Smooth muscle cell (in vitro differentiated cells): Measurements from ENCODE around the gene DEGS2. TPM values are rescaled to one million over a fixed set of nuclear protein-coding genes. Genes with fewer than 3 reads are reported as not detected.

ENCODE experiments used
- DNase-seq: peaks from one replicate; lab custom pipeline; 2025; ENCODE audit not compliant: unreplicated experiment; lab: John Stamatoyannopoulos, UW
- H2AFZ ChIP-seq: fragments of 200-600 bp; sonication (generic); 2 replicates; pipeline ENCODE4 v1.6.0; 2016; ENCODE audit warnings: antibody characterized with exemption, low read depth, mild to moderate bottlenecking
- H3F3A ChIP-seq: fragments of 200-600 bp; sonication (generic); 2 replicates; pipeline ENCODE4 v1.6.0; 2017; ENCODE audit warnings: antibody characterized with exemption, low read depth
- H3K27ac ChIP-seq: fragments of 200-600 bp; sonication (generic); 2 replicates; pipeline ENCODE4 v1.5.1; 2016; ENCODE audit warnings: low read depth, mild to moderate bottlenecking
- H3K27me3 ChIP-seq: fragments of 200-600 bp; sonication (generic); 2 replicates; pipeline ENCODE4 v1.6.1; 2016; ENCODE audit warnings: low read depth, mild to moderate bottlenecking
- H3K36me3 ChIP-seq: fragments of 200-600 bp; sonication (generic); 2 replicates; pipeline ENCODE4 v1.5.1; 2016; ENCODE audit warnings: low read depth
- H3K4me1 ChIP-seq: fragments of 200-600 bp; sonication (generic); 2 replicates; pipeline ENCODE4 v1.5.1; 2016; ENCODE audit warnings: low read depth
- H3K4me2 ChIP-seq: fragments of 200-600 bp; sonication (generic); 2 replicates; pipeline ENCODE4 v1.6.0; 2016; ENCODE audit warnings: mild to moderate bottlenecking
- H3K4me3 ChIP-seq: fragments of 200-600 bp; sonication (generic); 2 replicates; pipeline ENCODE4 v1.5.1; 2016; ENCODE audit warnings: mild to moderate bottlenecking
- H3K79me2 ChIP-seq: fragments of 200-600 bp; sonication (generic); 2 replicates; pipeline ENCODE4 v1.6.0; 2016; ENCODE audit warnings: low read depth, mild to moderate bottlenecking
- H3K9ac ChIP-seq: fragments of 200-600 bp; sonication (generic); 2 replicates; pipeline ENCODE4 v1.6.0; 2016; ENCODE audit warnings: low read depth
- H3K9me3 ChIP-seq: fragments of 200-600 bp; sonication (generic); replicated peaks from 2 replicates; pipeline ENCODE4 v1.5.1; 2016; ENCODE audit warnings: low read depth
- H4K20me1 ChIP-seq: fragments of 200-600 bp; sonication (generic); 2 replicates; pipeline ENCODE4 v1.6.0; 2016; ENCODE audit warnings: low read depth
- CTCF ChIP-seq: fragments of 200-600 bp; sonication (generic); IDR thresholded peaks from 2 replicates; pipeline ENCODE4 v1.5.1; 2017; ENCODE audit warnings: borderline replicate concordance, mild to moderate bottlenecking, antibody characterized with exemption; ENCODE audit not compliant: insufficient read depth, poor library complexity, severe bottlenecking
- WGBS: methylation state at CpG from one replicate; pipeline ENCODE4 v1.1.7; 2016; ENCODE audit warnings: low lambda C conversion rate; 5-methylcytosine and 5-hydroxymethylcytosine counted together
- polyA plus RNA-seq: library from polyadenylated mRNA; unstranded; fragments of >200 nt; fragmentation: Nextera tagmentation; extraction: Ambion mirVana; gene quantifications from 2 replicates; pipeline ENCODE4 v1.2.1, GENCODE V29; 2016
- total RNA-seq: library from RNA; depleted of rRNA; stranded (reverse); fragments of >200 nt; gene quantifications from 2 replicates; pipeline ENCODE4 v1.2.3, GENCODE V29; 2014

DEGS2 gene
- total and polyA plus RNA-seq, 2 experiments from 2014 or later: 0.45 to 0.83 TPM

- Histone ChIP-seq H3F3A (no peaks in the 10 kb centered on the region), H2AFZ (no peak overlapping the region), H3K9me3 (no peaks in the 10 kb centered on the region), H3K4me2 (no peak overlapping the region), H3K4me3 (no peak overlapping the region), H3K4me1 (peaks cover 7% of the 10 kb centered on the region), H3K79me2 (no peaks in the 10 kb centered on the region), H4K20me1 (no peaks in the 10 kb centered on the region), H3K9ac (no peak overlapping the region), H3K27ac (no peak overlapping the region), H3K27me3 (no peaks in the 10 kb centered on the region), H3K36me3 (no peaks in the 10 kb centered on the region)
- TF ChIP-seq CTCF: no peak
- WGBS: 99% methylated on average over 9 of the region's 9 CpGs
- DNase-seq: no peak
These were observed 49.9 kb downstream of the DEGS2 start for GRCh38 chr14:100109594-100109955.

- Histone ChIP-seq H3K4me3 (no peak overlapping the region), H3K4me1 (peaks cover 7% of the 10 kb centered on the region), H3K79me2 (no peaks in the 10 kb centered on the region), H3K27me3 (no peaks in the 10 kb centered on the region), H3K27ac (no peak overlapping the region), H3K4me2 (no peak overlapping the region), H4K20me1 (no peaks in the 10 kb centered on the region), H2AFZ (no peak overlapping the region), H3K9me3 (no peaks in the 10 kb centered on the region), H3F3A (no peaks in the 10 kb centered on the region), H3K36me3 (no peaks in the 10 kb centered on the region), H3K9ac (no peak overlapping the region)
- no peak for TF ChIP-seq CTCF
- no peak for DNase-seq
- 90% methylated on average over 10 of the region's 10 CpGs for WGBS
These were observed 50.4 kb downstream of the DEGS2 start for GRCh38 chr14:100108840-100109593.

GRCh38 chr14:100108042-100108825 is 51.2 kb downstream of the DEGS2 start:
- Histone ChIP-seq H3K4me3 (no peak overlapping the region), H3K27me3 (no peaks in the 10 kb centered on the region), H3K4me2 (peak overlapping the region; percentile 0), H3F3A (no peaks in the 10 kb centered on the region), H2AFZ (no peak overlapping the region), H3K79me2 (no peaks in the 10 kb centered on the region), H3K36me3 (no peaks in the 10 kb centered on the region), H3K4me1 (peaks cover 7% of the 10 kb centered on the region), H3K9me3 (no peaks in the 10 kb centered on the region), H4K20me1 (no peaks in the 10 kb centered on the region), H3K9ac (no peak overlapping the region), H3K27ac (peak overlapping the region; percentile 27)
- WGBS: 49% methylated on average over 13 of the region's 13 CpGs
- DNase-seq: peak; percentile 51
- peak; percentile 92 for TF ChIP-seq CTCF
